ENCODE results near the gene AIFM3.
"Not testable (repeated sequence)": the region's sequence is repeated elsewhere in the genome, so short reads cannot be mapped to it uniquely, and the experiment has no call there.

The AIFM3 gene

GRCh38 chr22:20963201-20964052 is 3.6 kb upstream of the AIFM3 start:
- ATAC-seq: no peak
- H3K4me1 Mint-ChIP-seq: peaks cover 52% of the 10 kb centered on the region
- H3K9me3 Mint-ChIP-seq: no peaks in the 10 kb centered on the region
- no peak overlapping the region for H3K4me3 Mint-ChIP-seq
- no peaks in the 10 kb centered on the region for H3K36me3 Mint-ChIP-seq
- H3K27ac Mint-ChIP-seq: no peak overlapping the region
- H3K27me3 Mint-ChIP-seq: peaks cover 3% of the 10 kb centered on the region

GRCh38 chr22:20964090-20964798 is 2.8 kb upstream of the AIFM3 start:
- Mint-ChIP-seq H3K4me1 (peaks cover 59% of the 10 kb centered on the region), H3K27ac (no peak overlapping the region), H3K27me3 (no peaks in the 10 kb centered on the region), H3K4me3 (peak overlapping the region; percentile 76), H3K9me3 (no peaks in the 10 kb centered on the region), H3K36me3 (no peaks in the 10 kb centered on the region)
- no peak for ATAC-seq

- peak; percentile 10 for ATAC-seq
- H3K27ac Mint-ChIP-seq: no peak overlapping the region
- no peaks in the 10 kb centered on the region for H3K27me3 Mint-ChIP-seq
- H3K4me1 Mint-ChIP-seq: peaks cover 64% of the 10 kb centered on the region
- H3K9me3 Mint-ChIP-seq: no peaks in the 10 kb centered on the region
- no peaks in the 10 kb centered on the region for H3K36me3 Mint-ChIP-seq
- peak overlapping the region; percentile 76 for H3K4me3 Mint-ChIP-seq
These were observed 2.3 kb upstream of the AIFM3 start for GRCh38 chr22:20964799-20965103.

- peaks cover 64% of the 10 kb centered on the region for H3K4me1 Mint-ChIP-seq
- peak overlapping the region; percentile 68 for H3K4me3 Mint-ChIP-seq
- H3K27me3 Mint-ChIP-seq: no peaks in the 10 kb centered on the region
- ATAC-seq: peak; percentile 9
- no peaks in the 10 kb centered on the region for H3K9me3 Mint-ChIP-seq
- no peaks in the 10 kb centered on the region for H3K36me3 Mint-ChIP-seq
- peak overlapping the region; percentile 30 for H3K27ac Mint-ChIP-seq
These were observed 1.8 kb upstream of the AIFM3 start for GRCh38 chr22:20965104-20965887.

- Mint-ChIP-seq H3K36me3 (no peaks in the 10 kb centered on the region), H3K4me1 (peaks cover 66% of the 10 kb centered on the region), H3K4me3 (peak overlapping the region; percentile 68), H3K27ac (peak overlapping the region; percentile 30), H3K9me3 (no peaks in the 10 kb centered on the region), H3K27me3 (no peaks in the 10 kb centered on the region)
- ATAC-seq: no peak
These were observed 883 bp upstream of the AIFM3 start for GRCh38 chr22:20965888-20966855.

- no peaks in the 10 kb centered on the region for H3K36me3 Mint-ChIP-seq
- no peaks in the 10 kb centered on the region for H3K9me3 Mint-ChIP-seq
- peaks cover 68% of the 10 kb centered on the region for H3K4me1 Mint-ChIP-seq
- peak overlapping the region; percentile 72 for H3K27ac Mint-ChIP-seq
- H3K4me3 Mint-ChIP-seq: no peak overlapping the region
- no peak for ATAC-seq
- no peaks in the 10 kb centered on the region for H3K27me3 Mint-ChIP-seq
These were observed 699 bp downstream of the AIFM3 start for GRCh38 chr22:20967697-20968211.

- no peak overlapping the region for H3K4me3 Mint-ChIP-seq
- no peaks in the 10 kb centered on the region for H3K27me3 Mint-ChIP-seq
- H3K9me3 Mint-ChIP-seq: no peaks in the 10 kb centered on the region
- peak; percentile 60 for ATAC-seq
- peaks cover 70% of the 10 kb centered on the region for H3K4me1 Mint-ChIP-seq
- peak overlapping the region; percentile 72 for H3K27ac Mint-ChIP-seq
- H3K36me3 Mint-ChIP-seq: no peaks in the 10 kb centered on the region
These were observed 1.4 kb downstream of the AIFM3 start for GRCh38 chr22:20968281-20968977.

- no peak overlapping the region for H3K27ac Mint-ChIP-seq
- H3K36me3 Mint-ChIP-seq: no peaks in the 10 kb centered on the region
- H3K4me1 Mint-ChIP-seq: peaks cover 48% of the 10 kb centered on the region
These were observed 4.0 kb downstream of the AIFM3 start for GRCh38 chr22:20970939-20971657.

GRCh38 chr22:20972014-20972694 is 5.1 kb downstream of the AIFM3 start:
- H3K27ac Mint-ChIP-seq, ATAC-seq, H3K4me3 Mint-ChIP-seq, H3K36me3 Mint-ChIP-seq, H3K9me3 Mint-ChIP-seq, H3K27me3 Mint-ChIP-seq: not testable (repeated sequence)
- H3K4me1 Mint-ChIP-seq: peaks cover 41% of the 10 kb centered on the region

More at GRCh38 chr22:20970939-20971657, 4.0 kb downstream of the AIFM3 start:
- Mint-ChIP-seq H3K9me3 (no peaks in the 10 kb centered on the region), H3K27me3 (no peaks in the 10 kb centered on the region), H3K4me3 (no peak overlapping the region)
- no peak for ATAC-seq

- Mint-ChIP-seq H3K27me3 (no peaks in the 10 kb centered on the region), H3K4me1 (peaks cover 32% of the 10 kb centered on the region), H3K27ac (no peak overlapping the region), H3K4me3 (no peak overlapping the region), H3K36me3 (no peaks in the 10 kb centered on the region), H3K9me3 (no peaks in the 10 kb centered on the region)
- ATAC-seq: no peak
These were observed 6.0 kb downstream of the AIFM3 start for GRCh38 chr22:20972933-20973577.

- peaks cover 26% of the 10 kb centered on the region for H3K4me1 Mint-ChIP-seq
- no peak overlapping the region for H3K4me3 Mint-ChIP-seq
- H3K36me3 Mint-ChIP-seq: peaks cover under 1% of the 10 kb centered on the region
- ATAC-seq: no peak
- H3K27ac Mint-ChIP-seq: no peak overlapping the region
- H3K9me3 Mint-ChIP-seq: no peaks in the 10 kb centered on the region
- no peaks in the 10 kb centered on the region for H3K27me3 Mint-ChIP-seq
These were observed 6.7 kb downstream of the AIFM3 start for GRCh38 chr22:20973634-20974286.

- Mint-ChIP-seq H3K9me3 (peaks cover 3% of the 10 kb centered on the region), H3K27ac (no peak overlapping the region), H3K27me3 (no peaks in the 10 kb centered on the region), H3K4me3 (no peak overlapping the region), H3K4me1 (peaks cover 26% of the 10 kb centered on the region), H3K36me3 (peaks cover 5% of the 10 kb centered on the region)
- ATAC-seq: no peak
These were observed 7.4 kb downstream of the AIFM3 start for GRCh38 chr22:20974336-20974955.
